Pancreas (tissue), 10 donors: ENCODE data around the gene HASPIN. TPM values are rescaled to one million over a fixed set of nuclear protein-coding genes. Genes with fewer than 3 reads are reported as not detected.

Source experiments
- ATAC-seq, 4 donors: fragments of 200-7000 bp; cut with Tn5 transposase; one replicate each; pipeline versions ENCODE4 v1.8.0 to v1.9.1; 2020; ENCODE audit warnings: mild to moderate bottlenecking in 4 of 4, moderate library complexity in 4 of 4
- DNase-seq, 6 donors: peaks; one replicate each; pipeline ENCODE4 v3.0.0-alpha.2; 2020
- FAIRE-seq: peaks from 2 replicates; lab custom pipeline; 2012; peaks lifted over from hg19 to GRCh38; lab: Jason Lieb, UNC
- H3K27ac ChIP-seq, 4 donors: fragments of 200-600 bp; sonication (generic); 1 replicate in 3 of 4; 2 replicates in 1 of 4; pipeline versions ENCODE4 v1.5.0 to v1.8.0; 2020
- H3K27me3 ChIP-seq, 4 donors: fragments of 200-600 bp; one replicate each; pipeline ENCODE4 v1.8.0; 2021
- H3K36me3 ChIP-seq, 3 donors: fragments of 200-600 bp; sonication (generic) in 1 of 3; one replicate each; pipeline versions ENCODE4 v1.5.0 to v1.8.0; 2020 to 2021
- H3K4me1 ChIP-seq, 3 donors: fragments of 200-600 bp; one replicate each; pipeline ENCODE4 v1.8.0; 2021
- H3K4me3 ChIP-seq, 4 donors: fragments of 200-600 bp; sonication (generic) in 2 of 4; one replicate each; pipeline versions ENCODE4 v1.5.0 to v1.8.0; 2020 to 2021
- H3K9me3 ChIP-seq, 4 donors: fragments of 200-600 bp; one replicate each; pipeline ENCODE4 v1.8.0; 2021
- WGBS, 2 donors: extraction: QIAGEN DNeasy Blood & Tissue Kit; methylation state at CpG; one replicate each; pipeline ENCODE4 v1.1.7; 2013; 5-methylcytosine and 5-hydroxymethylcytosine counted together
- intact Hi-C, 3 donors: fragments of 100-400 bp; cut with DNase I; formaldehyde crosslinking; loops; one replicate each; pipeline versions ENCODE4 v1.11.1 to v1.14.2; 2022
- polyA plus RNA-seq, 2 donors: library from polyadenylated mRNA; stranded (reverse); fragments of 200-250 nt; gene quantifications; one replicate each; pipeline ENCODE4 v1.2.3, GENCODE V29; 2013
- total RNA-seq, 6 donors: library from RNA; stranded (reverse); fragmentation: NEBNext Ultra II Directional in 4 of 6; extraction: Animal tissue kit (Norgen Biotek cat#: 25700) in 4 of 6; gene quantifications; one replicate each; pipeline versions ENCODE4 v1.2.1 to v1.2.4, GENCODE V29; 2021 to 2023
- TF ChIP-seq, protein P1 (sequence below), 4 donors: fragments of 200-600 bp; sonication (generic) in 3 of 4; IDR thresholded peaks; one replicate each; pipeline versions ENCODE4 v1.5.0 to v1.8.0; 2021; ENCODE audit warnings: antibody characterized with exemption in 4 of 4
- donor health status: healthy with polysubstance abuse.
- donor health status: DM: no; HTN: no; CAD: no; lungs with moderate emphysema.
- donor health status: DM: no; HTN: no; CAD: no.
- donor health status: control.
- donor health status: control.
- donor health status: Bipolar disorder and iron deficiency.
- donor health status: DM: yes; HTN: yes; CAD: no.
- donor health status: DM: no; HTN: no; CAD: no.
- donor health status: DM: no; HTN: no; CAD: no.
- donor health status: DM: yes; HTN: yes; CAD: no.

The HASPIN gene
- total and polyA plus RNA-seq, 8 donors, result 0.05 to 0.31 (median 0.21) TPM; not detected in 2

- Histone ChIP-seq H3K4me1 (no peaks in the 10 kb centered on the region), H3K27me3 (no peaks in the 10 kb centered on the region), H3K9me3 (no peaks in the 10 kb centered on the region), H3K27ac (no peak overlapping the region), H3K36me3 (no peaks in the 10 kb centered on the region), H3K4me3 (no peak overlapping the region)
- intact Hi-C loops, result no loop called here
- no peak for ATAC-seq
- WGBS, 2 donors, result 12 to 27% methylated on average over 6 to 13 of the region's 13 CpGs
- TF ChIP-seq, protein P1, sequence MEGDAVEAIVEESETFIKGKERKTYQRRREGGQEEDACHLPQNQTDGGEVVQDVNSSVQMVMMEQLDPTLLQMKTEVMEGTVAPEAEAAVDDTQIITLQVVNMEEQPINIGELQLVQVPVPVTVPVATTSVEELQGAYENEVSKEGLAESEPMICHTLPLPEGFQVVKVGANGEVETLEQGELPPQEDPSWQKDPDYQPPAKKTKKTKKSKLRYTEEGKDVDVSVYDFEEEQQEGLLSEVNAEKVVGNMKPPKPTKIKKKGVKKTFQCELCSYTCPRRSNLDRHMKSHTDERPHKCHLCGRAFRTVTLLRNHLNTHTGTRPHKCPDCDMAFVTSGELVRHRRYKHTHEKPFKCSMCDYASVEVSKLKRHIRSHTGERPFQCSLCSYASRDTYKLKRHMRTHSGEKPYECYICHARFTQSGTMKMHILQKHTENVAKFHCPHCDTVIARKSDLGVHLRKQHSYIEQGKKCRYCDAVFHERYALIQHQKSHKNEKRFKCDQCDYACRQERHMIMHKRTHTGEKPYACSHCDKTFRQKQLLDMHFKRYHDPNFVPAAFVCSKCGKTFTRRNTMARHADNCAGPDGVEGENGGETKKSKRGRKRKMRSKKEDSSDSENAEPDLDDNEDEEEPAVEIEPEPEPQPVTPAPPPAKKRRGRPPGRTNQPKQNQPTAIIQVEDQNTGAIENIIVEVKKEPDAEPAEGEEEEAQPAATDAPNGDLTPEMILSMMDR (IDR thresholded peaks at IDR 0.05), result no peak
- DNase-seq, result no peak
- FAIRE-seq, result no peak
These were observed 38.5 kb upstream of the HASPIN start for GRCh38 chr17:3685174-3685573.

GRCh38 chr17:3688027-3688553 lies 35.6 kb upstream of the HASPIN start:
- ATAC-seq, result no peak
- H3K4me1 ChIP-seq, result no peaks in the 10 kb centered on the region
- intact Hi-C loops, result no loop called here
- TF ChIP-seq, protein P1 (IDR thresholded peaks at IDR 0.05), result no peak
- no peak overlapping the region for H3K27ac ChIP-seq
- FAIRE-seq, result no peak
- no peaks in the 10 kb centered on the region for H3K9me3 ChIP-seq
- H3K36me3 ChIP-seq, result no peaks in the 10 kb centered on the region
- DNase-seq, result no peak
- no peaks in the 10 kb centered on the region for H3K27me3 ChIP-seq
- no peak overlapping the region for H3K4me3 ChIP-seq
- 51 to 71% methylated on average over 19 of the region's 19 CpGs for WGBS, 2 donors

GRCh38 chr17:3688852-3689261 lies 34.8 kb upstream of the HASPIN start:
- Histone ChIP-seq H3K9me3 (no peaks in the 10 kb centered on the region), H3K36me3 (no peaks in the 10 kb centered on the region), H3K27me3 (no peaks in the 10 kb centered on the region), H3K4me3 (no peak overlapping the region), H3K27ac (no peak overlapping the region), H3K4me1 (no peaks in the 10 kb centered on the region)
- ATAC-seq (peak in 1 of 4 donors; percentile 36), FAIRE-seq (no peak), DNase-seq (no peak)
- TF ChIP-seq, protein P1 (IDR thresholded peaks at IDR 0.05), result no peak
- intact Hi-C loops, result no loop called here
- 75 to 82% methylated on average over 13 to 14 of the region's 14 CpGs for WGBS, 2 donors

- Histone ChIP-seq H3K4me3 (no peak overlapping the region), H3K27me3 (no peaks in the 10 kb centered on the region), H3K36me3 (no peaks in the 10 kb centered on the region), H3K9me3 (no peaks in the 10 kb centered on the region), H3K4me1 (no peaks in the 10 kb centered on the region), H3K27ac (no peak overlapping the region)
- intact Hi-C loops, result no loop called here
- WGBS, 2 donors, result 73 to 80% methylated on average over 40 to 44 of the region's 44 CpGs
- FAIRE-seq (no peak), ATAC-seq (peak in 1 of 4 donors; percentile 82), DNase-seq (no peak)
- TF ChIP-seq, protein P1 (IDR thresholded peaks at IDR 0.05), result no peak
These were observed 34.2 kb upstream of the HASPIN start for GRCh38 chr17:3689262-3690093.
